ENCODE results near the gene CLEC16A. TPM values are rescaled to one million over a fixed set of nuclear protein-coding genes. Genes with fewer than 3 reads are reported as not detected.

The CLEC16A gene
- total and polyA plus RNA-seq, 9 of the 15 experiments (the other 6 are each of a cell fraction or from before 2014, with no cell fraction given), result 1.00 to 22.3 (median 10.0) TPM

- no peak for TF ChIP-seq CHAMP1 (IDR thresholded peaks at IDR 0.05)
- TF ChIP-seq KLF13 (tag; IDR thresholded peaks at IDR 0.05; ENCODE audit: borderline replicate concordance, low read depth), result no peak
- TF ChIP-seq ARID3A (IDR thresholded peaks at IDR 0.05; ENCODE audit: borderline replicate concordance, low read depth, low read length), result no peak
- TF ChIP-seq ZKSCAN1 (IDR thresholded peaks at IDR 0.05; ENCODE audit: low read depth, low read length), result 0 out of 2 replicates have a peak, but pooled peaks have one; percentile 43
- TF ChIP-seq C11orf30 (IDR thresholded peaks at IDR 0.05; ENCODE audit: low read depth), result no peak
- TF ChIP-seq, protein P1, sequence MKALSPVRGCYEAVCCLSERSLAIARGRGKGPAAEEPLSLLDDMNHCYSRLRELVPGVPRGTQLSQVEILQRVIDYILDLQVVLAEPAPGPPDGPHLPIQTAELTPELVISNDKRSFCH (CRISPR knock-in tag; IDR thresholded peaks at IDR 0.05), result no peak
- TF ChIP-seq, protein P1 (tag; IDR thresholded peaks at IDR 0.05), result no peak
- TF ChIP-seq ZBTB12 (CRISPR knock-in tag; IDR thresholded peaks at IDR 0.05), result no peak
- no peak for TF ChIP-seq RBM17 (IDR thresholded peaks at IDR 0.05; ENCODE audit: borderline replicate concordance, low read depth, low read length)
- no peak for TF ChIP-seq MAX (CRISPR knock-in tag; IDR thresholded peaks at IDR 0.05)
- TF ChIP-seq PYGO2 (tag; IDR thresholded peaks at IDR 0.05), result no peak
- TF ChIP-seq, protein P2, sequence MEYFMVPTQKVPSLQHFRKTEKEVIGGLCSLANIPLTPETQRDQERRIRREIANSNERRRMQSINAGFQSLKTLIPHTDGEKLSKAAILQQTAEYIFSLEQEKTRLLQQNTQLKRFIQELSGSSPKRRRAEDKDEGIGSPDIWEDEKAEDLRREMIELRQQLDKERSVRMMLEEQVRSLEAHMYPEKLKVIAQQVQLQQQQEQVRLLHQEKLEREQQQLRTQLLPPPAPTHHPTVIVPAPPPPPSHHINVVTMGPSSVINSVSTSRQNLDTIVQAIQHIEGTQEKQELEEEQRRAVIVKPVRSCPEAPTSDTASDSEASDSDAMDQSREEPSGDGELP (CRISPR knock-in tag; IDR thresholded peaks at IDR 0.05; ENCODE audit: borderline replicate concordance), result peak; percentile 36; the same call in 1 of the 2 replicates
- peak; percentile 22 for TF ChIP-seq ZFP36 (IDR thresholded peaks at IDR 0.05; ENCODE audit: low read depth, low read length, partially characterized antibody)
- TF ChIP-seq HNRNPH1 (optimal IDR thresholded peaks at IDR 0.05; ENCODE audit: low read depth, low read length), result no peak
- TF ChIP-seq HMBOX1 (IDR thresholded peaks at IDR 0.05), result peak; percentile 24; the same call in 1 of the 2 replicates
- TF ChIP-seq ZNF696 (CRISPR knock-in tag; conservative IDR thresholded peaks at IDR 0.05), result no peak
- TF ChIP-seq NCOA2 (IDR thresholded peaks at IDR 0.05; ENCODE audit: partially characterized antibody in 2 of 2), result no peak
- TF ChIP-seq HDAC8 (tag; IDR thresholded peaks at IDR 0.05), result no peak
Observed at GRCh38 chr16:10918294-10919002, 25.9 kb upstream of the CLEC16A start (continued).

Measured in K562 (cell line).